Skeletal muscle tissue (tissue), 4 donors: Measurements from ENCODE around the gene VPS37C. TPM values are rescaled to one million over a fixed set of nuclear protein-coding genes. Genes with fewer than 3 reads are reported as not detected.

Experiments used
- H3K27ac ChIP-seq: one replicate; pipeline ENCODE4 v1.7.0; 2013; ENCODE audit warnings: mild to moderate bottlenecking, low read depth, low read length, inconsistent platforms
- H3K27me3 ChIP-seq, 3 donors: one replicate each; pipeline ENCODE4 v1.7.0; 2013; ENCODE audit warnings: low read length in 3 of 3; ENCODE audit not compliant: control insufficient read depth in 3 of 3, insufficient read depth in 3 of 3
- H3K36me3 ChIP-seq, 3 donors: one replicate each; pipeline ENCODE4 v1.7.0; 2013; ENCODE audit warnings: low read length in 3 of 3; ENCODE audit not compliant: control insufficient read depth in 3 of 3, insufficient read depth in 3 of 3
- H3K4me1 ChIP-seq, 3 donors: one replicate each; pipeline ENCODE4 v1.7.0; 2013; ENCODE audit warnings: low read length in 3 of 3, mild to moderate bottlenecking in 3 of 3; ENCODE audit not compliant: control insufficient read depth in 3 of 3, insufficient read depth in 3 of 3
- H3K4me3 ChIP-seq, 3 donors: one replicate each; pipeline ENCODE4 v1.7.0; 2013; ENCODE audit warnings: low read length in 3 of 3
- H3K9ac ChIP-seq, 3 donors: one replicate each; pipeline ENCODE4 v1.7.0; 2013; ENCODE audit warnings: low read length in 3 of 3, mild to moderate bottlenecking in 3 of 3, moderate library complexity in 2 of 3, low read depth in 1 of 3
- H3K9me3 ChIP-seq, 3 donors: one replicate each; pipeline ENCODE4 v1.7.0; 2013; ENCODE audit warnings: low read length in 3 of 3; ENCODE audit not compliant: control insufficient read depth in 3 of 3
- total RNA-seq: library from RNA; depleted of rRNA; stranded (reverse); fragments of >200 nt; gene quantifications from one replicate; pipeline ENCODE4 v1.2.3, GENCODE V29; 2014
- donor health status: Osteomylitis.

The VPS37C gene
- total RNA-seq, 1 donor from 2014 or later: 5.7 TPM

- no peaks in the 10 kb centered on the region for H3K27me3 ChIP-seq
- peaks cover 5 to 13% (median 6%) of the 10 kb centered on the region in 3 donors for H3K36me3 ChIP-seq
- H3K4me1 ChIP-seq: peaks cover 28 to 37% (median 35%) of the 10 kb centered on the region in 3 donors
- H3K4me3 ChIP-seq: no peak overlapping the region
- H3K9ac ChIP-seq: no peak overlapping the region
- H3K9me3 ChIP-seq: no peaks in the 10 kb centered on the region
- no peak overlapping the region for H3K27ac ChIP-seq
Observed at GRCh38 chr11:61139387-61139786, 21.8 kb downstream of the VPS37C start.

GRCh38 chr11:61138935-61139334, 22.3 kb downstream of the VPS37C start:
- no peak overlapping the region for H3K4me3 ChIP-seq
- H3K9me3 ChIP-seq: no peaks in the 10 kb centered on the region
- H3K9ac ChIP-seq: no peak overlapping the region
- no peak overlapping the region for H3K27ac ChIP-seq
- peaks cover 5 to 15% (median 6%) of the 10 kb centered on the region in 3 donors for H3K36me3 ChIP-seq
- H3K4me1 ChIP-seq: peaks cover 33 to 41% (median 37%) of the 10 kb centered on the region in 3 donors
- no peaks in the 10 kb centered on the region for H3K27me3 ChIP-seq

GRCh38 chr11:61134801-61135257, 26.4 kb downstream of the VPS37C start:
- H3K4me3 ChIP-seq: no peak overlapping the region
- peak overlapping the region in 1 of 3 donors; percentile 45 for H3K9ac ChIP-seq
- H3K4me1 ChIP-seq: peaks cover 26 to 38% (median 31%) of the 10 kb centered on the region in 3 donors
- H3K27me3 ChIP-seq: no peaks in the 10 kb centered on the region
- H3K9me3 ChIP-seq: no peaks in the 10 kb centered on the region
- H3K27ac ChIP-seq: no peak overlapping the region
- peaks cover 11 to 25% (median 19%) of the 10 kb centered on the region in 3 donors for H3K36me3 ChIP-seq

- H3K27me3 ChIP-seq: no peaks in the 10 kb centered on the region
- no peak overlapping the region for H3K27ac ChIP-seq
- H3K4me1 ChIP-seq: peaks cover 23 to 34% (median 26%) of the 10 kb centered on the region in 3 donors
- peaks cover 11 to 25% (median 19%) of the 10 kb centered on the region in 3 donors for H3K36me3 ChIP-seq
- H3K9me3 ChIP-seq: no peaks in the 10 kb centered on the region
- no peak overlapping the region for H3K9ac ChIP-seq
- H3K4me3 ChIP-seq: no peak overlapping the region
Observed at GRCh38 chr11:61133956-61134662, 27.1 kb downstream of the VPS37C start.

- Histone ChIP-seq H3K9ac (no peak overlapping the region), H3K36me3 (peaks cover 11 to 23% (median 21%) of the 10 kb centered on the region in 3 donors), H3K27ac (no peak overlapping the region), H3K9me3 (no peaks in the 10 kb centered on the region), H3K4me1 (peaks cover 17 to 30% (median 20%) of the 10 kb centered on the region in 3 donors), H3K27me3 (no peaks in the 10 kb centered on the region), H3K4me3 (no peak overlapping the region)
Observed at GRCh38 chr11:61133145-61133544, 28.1 kb downstream of the VPS37C start.

GRCh38 chr11:61132646-61133045, 28.6 kb downstream of the VPS37C start:
- no peak overlapping the region for H3K27ac ChIP-seq
- H3K27me3 ChIP-seq: no peaks in the 10 kb centered on the region
- H3K9ac ChIP-seq: no peak overlapping the region
- peaks cover 17 to 30% (median 20%) of the 10 kb centered on the region in 3 donors for H3K4me1 ChIP-seq
- peaks cover 10 to 20% (median 18%) of the 10 kb centered on the region in 3 donors for H3K36me3 ChIP-seq
- no peaks in the 10 kb centered on the region for H3K9me3 ChIP-seq
- no peak overlapping the region for H3K4me3 ChIP-seq

- Histone ChIP-seq H3K9me3 (no peaks in the 10 kb centered on the region), H3K4me3 (no peak overlapping the region), H3K36me3 (peaks cover 5 to 18% (median 15%) of the 10 kb centered on the region in 3 donors), H3K4me1 (peaks cover 17 to 30% (median 20%) of the 10 kb centered on the region in 3 donors), H3K9ac (no peak overlapping the region), H3K27ac (no peak overlapping the region), H3K27me3 (no peaks in the 10 kb centered on the region)
Observed at GRCh38 chr11:61131998-61132555, 29.1 kb downstream of the VPS37C start.

GRCh38 chr11:61131586-61131985, 29.6 kb downstream of the VPS37C start:
- Histone ChIP-seq H3K27me3 (no peaks in the 10 kb centered on the region), H3K27ac (no peak overlapping the region), H3K36me3 (peaks cover 5 to 18% (median 14%) of the 10 kb centered on the region in 3 donors), H3K9ac (no peak overlapping the region), H3K4me1 (peaks cover 18 to 30% (median 21%) of the 10 kb centered on the region in 3 donors), H3K9me3 (no peaks in the 10 kb centered on the region), H3K4me3 (no peak overlapping the region)

- Histone ChIP-seq H3K4me1 (peaks cover 22 to 34% (median 25%) of the 10 kb centered on the region in 3 donors), H3K36me3 (peaks cover 5 to 18% (median 12%) of the 10 kb centered on the region in 3 donors), H3K9me3 (no peaks in the 10 kb centered on the region), H3K27me3 (no peaks in the 10 kb centered on the region), H3K4me3 (no peak overlapping the region), H3K9ac (no peak overlapping the region), H3K27ac (no peak overlapping the region)
Observed at GRCh38 chr11:61131186-61131585, 30.0 kb downstream of the VPS37C start.
